Tibial artery (tissue), 4 donors: ENCODE results near the gene MYBPC3.

Source experiments
- DNase-seq, 2 donors: peaks; one replicate each; pipeline ENCODE4 v3.0.0-alpha.2; 2019
- H3K27ac ChIP-seq, 2 donors: fragments of 200-600 bp; sonication (generic) in 1 of 2; 1 replicate in 1 of 2; 2 replicates in 1 of 2; pipeline ENCODE4 v1.5.1; 2018 to 2019; ENCODE audit warnings: mild to moderate bottlenecking in 1 of 2
- H3K27me3 ChIP-seq, 2 donors: fragments of 200-600 bp; sonication (generic) in 1 of 2; one replicate each; pipeline versions ENCODE4 v1.5.1 to v1.6.0; 2016 to 2019
- H3K36me3 ChIP-seq, 3 donors: fragments of 200-600 bp; sonication (generic) in 2 of 3; one replicate each; pipeline ENCODE4 v1.5.1; 2016 to 2019; ENCODE audit warnings: mild to moderate bottlenecking in 2 of 3
- H3K4me1 ChIP-seq, 4 donors: fragments of 200-600 bp; sonication (generic) in 2 of 4; 1 replicate in 3 of 4; 2 replicates in 1 of 4; pipeline ENCODE4 v1.5.1; 2016 to 2019
- H3K4me3 ChIP-seq, 2 donors: fragments of 200-600 bp; sonication (generic) in 1 of 2; 1 replicate in 1 of 2; 2 replicates in 1 of 2; pipeline ENCODE4 v1.5.1; 2018 to 2019; ENCODE audit warnings: mild to moderate bottlenecking in 2 of 2
- H3K9me3 ChIP-seq, 3 donors: fragments of 200-600 bp; sonication (generic) in 1 of 3; one replicate each; pipeline ENCODE4 v1.5.1; 2016 to 2019
- intact Hi-C: fragments of 100-400 bp; cut with DNase I; formaldehyde crosslinking; loops from one replicate; pipeline ENCODE4 v1.15.0; 2023; ENCODE audit warnings: low total_unique reads
- TF ChIP-seq, protein P1 (sequence below), 2 experiments: fragments of 200-600 bp in 1 of 2; fragments of 450-650 bp in 1 of 2; IDR thresholded peaks; one replicate each; pipeline ENCODE4 v1.5.1; 2017 to 2019; ENCODE audit warnings: antibody characterized with exemption in 2 of 2, mild to moderate bottlenecking in 1 of 2, moderate library complexity in 1 of 2

The MYBPC3 gene

DNA sequence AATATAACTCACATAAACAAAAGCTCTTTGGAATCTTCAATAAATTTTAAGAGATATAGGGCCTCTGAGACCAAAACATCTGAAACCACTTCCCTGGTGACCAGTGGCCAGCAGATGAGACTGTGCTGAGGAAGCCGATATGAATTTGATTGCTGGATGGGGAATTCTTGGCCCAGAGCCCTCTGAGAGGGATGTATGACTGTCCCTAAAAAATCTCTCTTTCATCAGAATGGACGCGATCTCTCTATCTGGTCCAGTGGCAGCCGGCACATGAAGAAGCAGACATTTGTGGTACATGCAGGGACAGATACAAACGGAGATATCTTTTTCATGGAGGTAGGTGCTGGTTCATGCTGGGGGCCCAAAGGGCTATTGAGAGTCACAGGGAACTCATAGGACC lies 37.5 kb downstream of the MYBPC3 start:
- H3K27me3 ChIP-seq = no peaks in the 10 kb centered on the region
- H3K4me3 ChIP-seq = no peak overlapping the region
- no peaks in the 10 kb centered on the region for H3K9me3 ChIP-seq
- no peaks in the 10 kb centered on the region for H3K4me1 ChIP-seq
- no peak overlapping the region for H3K27ac ChIP-seq
- TF ChIP-seq, protein P1, sequence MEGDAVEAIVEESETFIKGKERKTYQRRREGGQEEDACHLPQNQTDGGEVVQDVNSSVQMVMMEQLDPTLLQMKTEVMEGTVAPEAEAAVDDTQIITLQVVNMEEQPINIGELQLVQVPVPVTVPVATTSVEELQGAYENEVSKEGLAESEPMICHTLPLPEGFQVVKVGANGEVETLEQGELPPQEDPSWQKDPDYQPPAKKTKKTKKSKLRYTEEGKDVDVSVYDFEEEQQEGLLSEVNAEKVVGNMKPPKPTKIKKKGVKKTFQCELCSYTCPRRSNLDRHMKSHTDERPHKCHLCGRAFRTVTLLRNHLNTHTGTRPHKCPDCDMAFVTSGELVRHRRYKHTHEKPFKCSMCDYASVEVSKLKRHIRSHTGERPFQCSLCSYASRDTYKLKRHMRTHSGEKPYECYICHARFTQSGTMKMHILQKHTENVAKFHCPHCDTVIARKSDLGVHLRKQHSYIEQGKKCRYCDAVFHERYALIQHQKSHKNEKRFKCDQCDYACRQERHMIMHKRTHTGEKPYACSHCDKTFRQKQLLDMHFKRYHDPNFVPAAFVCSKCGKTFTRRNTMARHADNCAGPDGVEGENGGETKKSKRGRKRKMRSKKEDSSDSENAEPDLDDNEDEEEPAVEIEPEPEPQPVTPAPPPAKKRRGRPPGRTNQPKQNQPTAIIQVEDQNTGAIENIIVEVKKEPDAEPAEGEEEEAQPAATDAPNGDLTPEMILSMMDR (IDR thresholded peaks at IDR 0.05) = no peak
- H3K36me3 ChIP-seq = peaks cover 71 to 89% (median 77%) of the 10 kb centered on the region in 3 donors
- intact Hi-C loops = no loop called here
- DNase-seq = peak in 1 of 2 donors; percentile 13

DNA sequence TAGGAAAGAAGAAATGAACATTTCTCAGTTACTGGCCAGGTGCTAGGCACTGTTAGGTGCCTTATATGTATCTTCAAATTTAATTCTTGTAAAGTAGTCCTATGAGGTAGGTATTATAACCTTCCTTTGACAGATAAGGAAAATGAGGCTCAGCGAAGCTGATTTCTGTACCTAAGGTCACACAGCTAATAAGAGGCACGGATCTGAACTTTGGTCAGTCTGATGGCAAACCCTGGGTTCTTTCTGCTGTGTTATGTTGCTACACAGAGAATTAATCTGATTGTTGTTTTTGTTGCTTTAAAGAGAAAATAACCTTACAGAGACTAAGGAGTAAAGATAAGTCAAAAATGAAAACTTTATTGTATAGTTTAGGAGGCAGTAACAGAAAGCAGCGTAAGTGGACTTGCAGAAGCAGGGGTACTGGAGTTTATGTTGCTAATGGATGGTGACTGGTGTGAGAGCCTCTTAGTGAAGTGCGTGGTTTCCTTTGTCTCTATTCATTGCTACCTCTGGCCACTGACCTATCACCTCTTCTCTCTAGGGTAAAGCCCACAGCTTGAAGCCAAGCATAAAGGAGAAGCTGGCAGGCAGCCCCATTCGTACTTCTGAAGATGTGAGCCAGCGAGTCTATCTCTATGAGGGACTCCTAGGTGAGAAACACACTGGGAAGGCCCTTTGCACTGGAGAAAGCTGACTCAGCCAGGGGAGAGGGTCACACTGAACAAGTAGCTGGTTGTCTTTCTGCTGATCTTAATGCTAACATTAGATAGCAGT lies 44.3 kb downstream of the MYBPC3 start:
- H3K9me3 ChIP-seq = no peaks in the 10 kb centered on the region
- DNase-seq = no peak
- no peaks in the 10 kb centered on the region for H3K27me3 ChIP-seq
- TF ChIP-seq, protein P1 (IDR thresholded peaks at IDR 0.05) = no peak
- intact Hi-C loops = no loop called here
- H3K4me3 ChIP-seq = no peak overlapping the region
- H3K36me3 ChIP-seq = peaks cover 63 to 98% (median 71%) of the 10 kb centered on the region in 3 donors
- H3K4me1 ChIP-seq = peaks cover 0 to 26% (median 22%) of the 10 kb centered on the region in 4 donors
- H3K27ac ChIP-seq = peak overlapping the region; percentile 2 to 91

DNA sequence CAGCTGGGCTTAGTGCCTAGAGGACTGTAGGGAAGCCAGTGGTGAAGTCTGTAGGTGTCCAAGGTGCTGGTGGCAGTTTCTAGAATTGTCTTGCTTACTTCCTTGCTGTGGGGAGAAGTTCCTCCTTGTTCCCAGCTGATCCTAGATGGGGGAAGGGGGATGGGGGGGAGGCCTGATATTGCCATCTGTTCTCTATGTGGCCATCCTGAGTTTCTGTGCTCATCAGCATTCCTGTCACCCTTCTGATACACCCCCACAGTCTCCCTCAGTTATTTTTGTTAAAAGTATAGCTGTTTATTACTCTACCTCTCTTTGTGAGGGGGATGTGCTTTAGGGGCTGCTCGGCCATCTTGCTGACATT lies 46.0 kb downstream of the MYBPC3 start:
- intact Hi-C loops = no loop called here
- H3K27me3 ChIP-seq = no peaks in the 10 kb centered on the region
- H3K36me3 ChIP-seq = peaks cover 70 to 96% (median 71%) of the 10 kb centered on the region in 3 donors
- TF ChIP-seq, protein P1 (IDR thresholded peaks at IDR 0.05) = no peak
- H3K9me3 ChIP-seq = peaks cover 0 to 10% (median 0%) of the 10 kb centered on the region in 3 donors
- no peak for DNase-seq
- H3K4me3 ChIP-seq = no peak overlapping the region
- H3K27ac ChIP-seq = peak overlapping the region; percentile 82 to 91
- H3K4me1 ChIP-seq = peaks cover 0 to 26% (median 22%) of the 10 kb centered on the region in 4 donors

DNA sequence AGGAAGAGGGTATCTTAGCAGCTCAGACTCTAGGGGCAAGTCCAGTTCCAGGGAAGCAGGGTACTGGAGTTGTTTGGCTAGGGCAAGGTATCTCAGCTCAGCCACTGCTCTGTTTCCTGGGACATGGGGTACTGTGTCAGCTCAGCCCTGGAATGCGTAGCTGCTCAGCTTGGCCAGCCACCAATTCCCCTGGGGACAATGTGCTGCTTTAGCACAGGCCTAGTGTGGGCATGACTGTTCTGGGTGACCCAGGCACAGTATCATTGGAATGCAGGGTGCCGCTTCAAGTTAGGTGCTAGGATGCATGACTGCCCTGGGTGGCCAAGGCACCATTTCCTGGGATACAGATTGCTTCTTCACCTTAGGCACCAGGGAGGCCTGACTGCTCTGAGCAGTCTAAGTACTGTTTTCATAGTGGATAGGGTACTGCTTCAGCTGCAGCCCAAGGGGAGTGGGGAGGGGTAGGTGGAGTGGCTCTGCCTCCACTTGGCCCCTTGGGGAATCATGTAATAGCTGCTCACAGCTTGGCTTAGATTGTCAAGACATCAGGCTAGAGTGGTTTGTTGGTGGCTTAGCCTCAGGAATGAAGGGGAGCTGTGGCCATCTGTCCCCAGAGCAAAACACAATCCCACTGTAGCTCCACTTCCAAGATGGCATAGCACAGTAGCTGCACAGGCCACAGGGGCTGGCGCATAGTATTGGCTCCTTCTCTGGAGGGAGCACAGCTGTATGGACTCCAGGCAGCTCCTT lies 46.6 kb downstream of the MYBPC3 start:
- TF ChIP-seq, protein P1 (IDR thresholded peaks at IDR 0.05) = no peak
- intact Hi-C loops = no loop called here
- H3K36me3 ChIP-seq = peaks cover 68 to 90% (median 71%) of the 10 kb centered on the region in 3 donors
- no peaks in the 10 kb centered on the region for H3K27me3 ChIP-seq
- peaks cover 0 to 10% (median 0%) of the 10 kb centered on the region in 3 donors for H3K9me3 ChIP-seq
- no peak overlapping the region for H3K4me3 ChIP-seq
- peak; percentile 64 to 90 for DNase-seq
- peaks cover 0 to 26% (median 22%) of the 10 kb centered on the region in 4 donors for H3K4me1 ChIP-seq
- H3K27ac ChIP-seq = peak overlapping the region; percentile 82 to 91

DNA sequence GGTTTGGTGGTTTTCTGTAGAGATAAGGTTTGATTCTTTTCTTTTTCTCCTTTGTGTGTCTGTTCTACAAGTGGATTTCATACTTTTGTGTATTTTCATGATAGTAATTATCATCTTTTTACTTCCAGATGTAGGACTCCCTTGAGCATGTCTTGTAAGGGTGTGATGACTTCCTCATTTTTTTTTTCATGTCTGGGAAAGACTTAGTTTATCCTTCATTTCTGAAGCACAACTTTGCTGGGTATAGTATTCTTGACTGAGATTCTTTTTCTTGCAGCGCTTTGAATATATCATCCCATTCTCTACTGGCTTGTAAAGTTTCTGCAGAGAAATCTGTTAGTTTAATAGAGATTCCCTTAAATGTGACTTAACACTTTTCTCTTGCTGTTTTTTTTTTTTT lies 49.6 kb downstream of the MYBPC3 start:
- Histone ChIP-seq H3K4me3 (no peak overlapping the region), H3K36me3 (peaks cover 66 to 89% (median 67%) of the 10 kb centered on the region in 3 donors), H3K27ac (no peak overlapping the region), H3K4me1 (peaks cover 0 to 26% (median 22%) of the 10 kb centered on the region in 4 donors), H3K9me3 (peaks cover 0 to 17% (median 15%) of the 10 kb centered on the region in 3 donors), H3K27me3 (no peaks in the 10 kb centered on the region)
- DNase-seq = no peak
- intact Hi-C loops = no loop called here
- TF ChIP-seq, protein P1 (IDR thresholded peaks at IDR 0.05) = no peak
